RPMI7951 (cell line): ENCODE results near the gene MAPKAP1. TPM values are rescaled to one million over a fixed set of nuclear protein-coding genes. Genes with fewer than 3 reads are reported as not detected.

Experiments used
- DNase-seq: peaks from one replicate; pipeline ENCODE4 v3.0.0-alpha.2; 2012; ENCODE audit warnings: low read depth
- total RNA-seq: library from RNA; depleted of rRNA; stranded (reverse); fragments of >200 nt; shearing (Covaris generic); gene quantifications from 2 replicates; pipeline ENCODE4 v1.2.3, GENCODE V29; 2014

The MAPKAP1 gene
- total RNA-seq, 1 experiment from 2014 or later: 60.6 TPM

DNA sequence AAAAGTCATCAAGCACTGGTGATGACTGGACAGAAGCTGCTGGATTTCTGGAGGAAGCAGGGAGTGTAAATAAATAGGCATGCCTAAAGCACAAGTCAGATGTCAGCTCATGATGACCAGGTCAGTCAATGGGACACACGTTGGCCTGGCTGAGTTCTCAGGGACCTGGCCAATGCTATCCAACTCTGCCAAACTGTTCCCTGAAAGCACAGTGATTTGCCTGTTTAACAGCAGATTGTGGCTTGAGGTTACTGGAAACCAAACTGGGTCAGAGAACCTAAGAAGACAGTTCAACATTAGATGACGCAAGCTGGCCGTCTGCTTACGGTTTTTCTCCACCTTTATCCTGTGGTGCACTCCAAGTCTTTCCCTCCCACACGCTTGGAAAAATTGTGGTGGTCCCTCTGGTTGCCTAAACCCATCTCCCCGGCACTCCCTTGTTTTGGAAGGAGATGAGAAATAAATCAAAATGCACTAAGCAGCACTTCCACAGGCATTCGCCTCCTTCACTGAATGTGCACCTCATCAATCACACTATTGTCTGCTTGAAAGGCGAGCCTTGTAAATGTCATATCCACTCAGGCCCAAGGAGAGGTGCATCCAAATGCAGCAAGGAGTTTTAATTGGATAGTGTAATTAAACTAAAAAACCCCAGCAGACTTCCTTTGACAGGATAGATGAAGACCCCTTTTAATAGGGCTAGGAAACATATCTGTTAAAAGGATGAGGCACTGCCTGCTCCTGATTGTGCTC, 245.9 kb downstream of the MAPKAP1 start:
- DNase-seq: peak; percentile 4

DNA sequence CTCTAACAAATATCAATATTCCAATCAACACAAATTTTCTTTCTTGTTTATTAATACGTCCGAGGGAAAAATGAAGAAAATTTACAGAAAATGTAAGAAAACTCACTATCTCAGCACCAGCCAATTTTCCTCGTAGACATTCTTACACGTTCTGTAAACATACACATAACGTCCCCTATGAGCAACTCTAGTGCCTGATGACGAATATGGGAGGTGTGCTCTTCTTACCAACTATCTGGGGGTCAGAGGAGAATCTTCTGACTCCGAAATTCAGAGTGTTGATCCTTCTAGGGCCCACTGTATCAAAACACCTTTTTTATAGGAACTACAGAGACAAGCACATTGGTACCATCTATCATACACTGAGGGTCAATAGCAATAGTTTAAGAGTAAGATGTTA, 246.7 kb downstream of the MAPKAP1 start:
- DNase-seq: no peak

DNA sequence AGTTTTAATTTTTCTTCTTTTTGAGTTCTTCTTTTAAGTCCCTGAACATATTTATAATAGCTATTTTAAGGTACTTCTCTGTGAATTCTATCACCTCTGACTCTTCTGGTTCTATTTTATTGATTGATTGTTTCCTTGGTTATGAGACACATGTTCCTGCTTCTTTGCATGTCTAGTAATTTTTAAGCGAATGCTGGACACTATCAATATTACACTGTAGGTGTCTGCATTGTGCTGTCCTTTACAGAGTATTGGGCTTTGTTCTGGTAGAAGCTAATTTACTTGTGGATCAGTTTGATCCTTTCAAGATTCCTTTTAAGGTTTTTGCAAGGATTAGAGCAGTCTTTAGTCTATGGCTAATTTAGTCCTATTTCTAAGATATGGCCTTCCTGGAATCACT, 249.7 kb downstream of the MAPKAP1 start:
- no peak for DNase-seq

DNA sequence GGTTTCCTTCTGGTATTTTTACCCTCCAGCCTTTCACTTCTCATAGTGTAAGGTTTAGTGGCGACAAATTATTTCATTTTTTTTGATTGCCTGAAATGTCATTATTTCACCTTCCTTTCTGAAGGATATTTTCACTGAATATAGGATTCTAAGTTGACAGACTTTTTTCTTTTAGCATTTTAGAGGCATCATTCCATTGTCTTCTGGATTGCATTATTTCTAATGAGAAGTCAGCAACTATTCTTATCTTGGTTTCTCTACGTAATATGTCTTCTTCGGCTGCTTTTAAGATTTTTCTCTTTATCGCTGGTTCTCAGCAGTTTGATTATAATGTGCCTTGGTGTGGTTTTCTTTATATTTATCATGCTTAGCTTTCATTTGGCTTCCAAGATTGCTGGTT, 251.1 kb downstream of the MAPKAP1 start:
- no peak for DNase-seq

DNA sequence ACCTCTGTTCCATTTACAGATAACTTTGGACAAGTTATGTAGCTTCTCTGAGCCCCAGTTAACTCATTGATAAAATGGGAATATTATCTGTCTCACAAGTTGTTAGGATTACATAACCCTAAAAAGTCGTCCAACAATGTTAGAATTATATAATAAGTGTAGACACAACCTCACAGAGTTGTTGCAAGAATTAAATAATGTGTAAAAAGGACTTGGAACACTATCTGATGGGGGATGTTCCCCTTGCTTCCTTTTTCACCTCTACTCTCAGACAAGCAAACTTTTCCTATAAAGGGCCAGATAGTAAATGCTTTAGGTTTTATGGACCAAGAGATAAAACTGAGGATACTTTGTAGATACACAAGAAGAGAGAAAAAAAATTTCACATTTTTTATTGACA, 251.9 kb downstream of the MAPKAP1 start:
- no peak for DNase-seq

DNA sequence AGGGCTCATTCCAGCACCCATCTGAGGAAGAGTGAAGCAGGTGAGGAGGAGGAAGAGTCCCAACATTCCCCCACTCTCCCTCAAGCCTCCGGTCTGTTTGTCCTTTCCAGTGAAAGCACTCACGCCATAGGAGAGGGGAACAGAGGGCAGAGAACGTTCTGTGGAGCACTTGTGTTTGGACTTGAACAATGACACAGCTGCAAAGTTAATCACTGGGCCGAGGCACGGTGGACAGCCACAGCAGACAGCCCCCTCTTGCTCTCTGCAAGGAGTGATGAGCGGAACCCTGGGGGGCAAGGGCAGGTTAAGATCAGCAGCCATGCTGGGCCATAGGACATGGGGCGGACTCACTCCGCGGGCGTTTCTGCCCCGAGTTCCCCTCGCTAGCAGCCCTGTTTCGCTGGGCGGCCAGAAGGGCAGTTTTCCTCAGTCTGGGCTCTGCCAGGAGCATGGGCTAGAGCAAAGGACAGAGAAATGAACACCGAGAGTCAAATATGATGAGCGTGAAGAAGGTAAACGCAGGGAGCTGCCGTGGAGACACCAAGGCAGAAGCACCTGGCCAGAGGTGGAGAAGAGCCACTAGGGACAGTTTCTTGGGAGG, 259.7 kb downstream of the MAPKAP1 start:
- no peak for DNase-seq

DNA sequence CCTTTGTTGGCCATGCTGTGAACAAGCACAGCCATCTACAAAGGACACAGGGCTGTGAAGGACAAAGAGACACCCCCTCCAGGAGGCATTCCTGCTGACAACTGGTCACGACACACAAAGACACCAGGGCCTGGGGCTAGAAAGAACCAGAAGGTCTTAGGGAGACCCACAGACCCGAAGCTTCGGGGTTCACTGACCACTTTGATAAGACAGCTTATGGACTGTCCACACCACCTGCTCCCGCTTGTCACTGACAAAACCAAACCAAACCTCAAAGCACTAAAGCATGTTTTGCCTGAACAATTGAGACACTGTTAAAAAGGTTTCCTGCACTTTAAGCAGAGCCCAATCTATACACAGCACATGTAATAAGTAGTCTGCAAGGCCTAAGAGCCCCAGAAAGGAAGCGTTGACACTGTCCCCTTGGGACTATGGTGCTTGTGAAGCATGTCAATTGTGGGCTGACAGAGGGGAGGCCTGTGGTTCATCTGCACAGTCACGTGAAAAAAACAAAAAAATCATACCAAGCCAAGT, 260.4 kb downstream of the MAPKAP1 start:
- no peak for DNase-seq

DNA sequence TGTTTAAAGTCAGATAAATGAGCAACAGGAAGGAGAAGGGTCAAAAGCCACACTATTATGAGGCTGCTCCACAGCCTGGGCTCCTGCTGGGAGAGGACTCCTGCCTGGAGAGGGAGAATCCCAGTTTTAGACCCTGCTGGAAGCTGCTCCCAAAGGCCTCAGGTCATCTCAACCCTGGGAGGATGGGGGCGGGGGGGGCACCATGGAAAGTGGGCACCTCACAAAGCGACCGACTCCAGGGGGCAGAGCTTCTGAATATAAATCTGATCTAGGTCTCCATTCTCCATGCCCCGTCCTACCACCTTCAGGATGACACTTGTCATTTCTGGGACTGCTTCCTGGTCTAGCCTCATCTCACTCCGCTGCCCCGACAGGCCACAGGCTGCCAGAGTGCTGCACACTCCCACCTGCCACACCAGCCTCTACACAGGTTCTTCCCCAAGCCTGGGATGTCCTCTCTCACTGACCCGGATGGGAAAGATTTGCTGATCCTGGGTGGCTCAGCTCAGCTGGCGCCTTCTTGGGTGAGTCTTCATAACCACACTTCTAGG, 262.0 kb downstream of the MAPKAP1 start:
- no peak for DNase-seq

DNA sequence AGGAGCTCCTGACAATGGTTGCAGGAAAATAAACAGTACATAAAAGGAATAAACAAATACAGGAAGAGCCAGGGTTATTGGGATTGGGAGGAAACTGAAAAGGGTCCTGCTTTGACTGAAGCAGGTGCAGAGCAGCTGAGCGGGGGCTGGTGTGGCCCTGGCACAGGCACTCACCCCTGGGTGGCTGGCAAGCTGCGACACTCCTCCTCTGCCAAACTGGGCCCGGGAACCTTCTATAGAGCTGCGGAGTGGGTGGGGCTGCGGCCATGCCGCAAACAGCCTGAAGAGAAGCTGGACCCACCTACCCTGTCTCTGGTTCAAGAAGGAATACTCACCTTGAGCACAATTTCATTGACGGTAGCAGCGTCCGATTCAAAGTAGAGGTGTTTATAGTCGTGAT, 262.8 kb downstream of the MAPKAP1 start:
- no peak for DNase-seq

DNA sequence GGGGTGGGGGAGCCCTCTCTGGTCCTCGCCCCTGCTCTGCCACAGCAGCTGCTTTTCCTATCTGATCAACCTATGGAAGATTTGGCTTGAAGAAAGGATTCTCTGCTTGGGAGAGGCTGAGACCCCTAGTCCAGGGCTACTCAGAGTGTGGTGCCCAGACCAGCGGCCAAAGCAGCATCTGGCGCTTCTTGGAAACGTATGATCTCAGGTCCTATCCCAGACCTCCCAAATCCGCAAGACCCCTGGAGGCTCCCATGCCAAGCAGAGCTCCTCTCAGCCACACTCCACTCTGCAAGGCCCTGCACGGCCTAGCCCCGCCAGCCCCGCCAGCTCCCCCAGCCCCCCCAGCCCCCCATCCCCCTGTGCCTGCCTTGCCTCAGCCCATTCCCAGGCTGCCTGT, 263.6 kb downstream of the MAPKAP1 start:
- no peak for DNase-seq

DNA sequence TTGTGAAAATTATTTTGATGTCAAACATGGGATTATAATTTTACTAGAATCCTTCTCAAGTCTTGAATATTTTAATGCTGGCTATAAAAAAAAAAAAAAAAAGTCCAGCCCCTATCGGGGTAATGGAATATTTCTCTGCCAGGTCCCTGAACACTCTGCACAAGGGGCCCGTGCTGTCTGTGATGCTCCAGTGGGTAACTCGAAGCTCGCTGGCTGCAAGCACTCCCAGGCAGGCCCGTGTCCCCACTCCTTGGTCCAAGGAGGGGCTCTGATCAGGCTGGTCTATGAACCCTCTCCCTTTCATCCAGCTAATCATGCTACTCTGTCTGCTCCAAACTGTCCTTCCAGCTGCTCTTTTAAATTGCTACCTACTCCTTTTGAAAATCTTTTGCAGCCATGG, 264.6 kb downstream of the MAPKAP1 start:
- DNase-seq: no peak

DNA sequence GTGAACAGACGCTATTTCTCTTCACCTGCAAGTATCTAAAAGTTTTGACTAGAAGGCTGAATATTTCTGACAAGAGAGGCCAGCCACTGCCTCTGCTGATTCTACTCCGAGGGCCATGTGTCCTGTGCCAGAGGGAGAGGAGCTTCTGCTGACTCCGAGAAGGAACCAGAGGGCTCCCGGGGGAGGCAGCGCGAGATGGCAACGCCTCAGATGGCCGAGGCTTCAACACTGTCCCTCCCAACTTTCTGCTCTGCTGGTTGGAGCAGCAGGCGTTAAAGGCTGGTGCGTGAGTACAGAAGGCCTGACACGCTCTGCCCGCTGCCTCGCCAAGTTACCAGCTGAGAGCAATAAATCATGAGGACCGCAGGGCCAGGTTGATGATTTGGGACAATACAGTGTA, 266.6 kb downstream of the MAPKAP1 start:
- no peak for DNase-seq

DNA sequence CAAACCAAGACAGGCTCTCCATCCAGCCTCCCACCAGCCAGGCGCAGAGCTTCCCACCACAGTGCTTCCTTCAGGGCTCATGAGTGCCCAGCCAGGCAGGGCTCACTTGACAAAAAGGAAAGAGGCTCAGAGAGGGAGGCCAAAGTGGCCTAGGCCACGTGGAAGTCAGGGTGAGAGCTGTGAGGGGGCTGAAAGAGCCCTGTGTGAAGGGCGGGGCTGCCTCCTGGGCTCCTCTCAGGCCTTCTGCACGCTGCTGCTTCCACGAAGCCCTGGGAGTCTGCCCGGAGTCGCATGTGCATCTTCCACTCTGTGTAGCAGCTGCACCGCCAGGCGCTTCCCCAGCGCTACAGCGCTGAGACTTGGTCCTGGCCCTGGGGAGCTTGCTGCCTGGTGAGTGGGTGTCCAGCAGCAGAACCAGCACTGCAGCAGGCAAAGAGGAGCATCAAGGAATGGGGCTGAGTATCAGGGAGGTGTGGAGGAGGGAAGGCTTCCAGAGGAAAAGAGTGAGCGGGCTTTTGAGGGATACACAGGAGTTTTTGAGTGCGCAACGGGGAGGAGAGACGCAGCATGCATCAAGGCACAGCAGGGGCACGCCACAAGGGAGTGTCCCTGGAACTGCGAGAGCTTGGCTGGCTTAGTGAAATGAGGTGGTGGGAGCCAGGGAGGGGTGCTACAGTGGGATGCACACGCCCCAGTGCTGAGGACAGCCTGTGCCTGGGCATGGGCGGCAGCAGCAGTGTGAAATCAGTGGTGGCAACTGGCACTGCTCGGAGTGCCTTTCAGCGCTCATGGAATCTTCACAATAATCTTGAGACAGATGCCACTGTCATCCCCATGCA, 267.4 kb downstream of the MAPKAP1 start:
- no peak for DNase-seq

DNA sequence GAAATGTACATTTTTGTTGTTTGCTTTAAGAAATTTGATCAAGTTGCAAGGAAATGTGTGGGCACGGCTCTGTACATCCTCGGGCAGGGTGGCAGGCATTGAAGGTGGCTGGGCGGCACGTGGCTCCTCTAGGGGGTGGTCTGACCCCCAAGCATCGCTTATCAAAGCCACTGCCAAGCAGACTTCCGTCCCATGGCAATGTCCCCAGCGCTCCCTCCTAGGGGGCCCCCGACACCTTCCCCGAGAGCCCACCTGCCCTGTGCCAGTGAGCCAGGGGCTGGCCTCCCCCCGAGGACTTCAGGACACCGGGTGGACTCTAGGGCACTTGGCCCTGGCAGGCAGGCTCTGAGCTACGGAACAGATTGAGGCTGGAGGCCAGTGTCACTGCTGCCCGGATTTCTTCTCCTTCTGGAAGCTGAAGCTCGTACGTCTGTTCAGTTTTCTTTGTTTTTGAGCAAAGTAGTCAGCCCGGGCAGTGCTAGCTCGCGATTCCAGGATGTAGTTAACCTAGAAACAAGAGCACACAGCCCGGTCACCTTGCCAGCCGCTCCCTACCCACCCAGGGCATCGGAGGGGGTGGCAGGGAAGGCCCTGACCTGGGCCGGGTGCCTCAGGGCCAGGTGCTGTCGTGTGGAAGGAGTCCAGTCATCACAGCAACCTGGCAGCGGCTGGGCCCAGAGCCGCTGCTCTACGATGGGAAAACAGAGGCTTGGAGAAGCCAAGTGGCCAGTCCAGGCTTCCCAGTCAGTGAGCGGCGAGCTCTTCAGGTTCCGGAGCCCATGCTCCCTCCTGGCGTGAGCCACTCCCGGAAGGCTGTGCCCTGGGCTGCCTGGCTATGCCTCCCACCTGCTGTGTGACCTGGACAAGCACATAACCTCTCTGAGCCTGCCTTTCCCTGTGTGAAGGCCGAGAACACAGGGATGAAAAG, 268.2 kb downstream of the MAPKAP1 start:
- no peak for DNase-seq

DNA sequence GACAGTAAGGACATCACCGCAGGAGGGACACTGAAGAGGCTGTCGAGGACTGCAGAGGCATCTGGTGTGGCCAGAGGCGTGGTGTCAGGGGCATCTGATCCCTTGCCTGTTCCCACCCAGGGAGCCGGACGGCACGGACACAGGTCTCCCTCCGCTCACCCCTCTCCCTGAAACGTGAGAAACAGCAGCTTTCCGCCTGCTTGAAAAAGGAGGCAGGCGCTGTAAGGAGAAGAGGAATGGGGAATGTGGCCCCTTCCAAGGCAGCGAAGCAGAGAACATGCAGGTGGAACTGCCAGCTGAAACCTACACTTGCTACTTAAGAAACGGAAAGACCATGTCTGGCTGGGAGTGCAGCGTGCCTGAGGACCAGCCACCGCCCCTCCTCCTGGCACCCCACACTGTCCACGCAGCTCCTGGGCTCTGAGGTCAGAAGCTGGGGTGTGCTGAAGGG, 269.2 kb downstream of the MAPKAP1 start:
- DNase-seq: no peak

DNA sequence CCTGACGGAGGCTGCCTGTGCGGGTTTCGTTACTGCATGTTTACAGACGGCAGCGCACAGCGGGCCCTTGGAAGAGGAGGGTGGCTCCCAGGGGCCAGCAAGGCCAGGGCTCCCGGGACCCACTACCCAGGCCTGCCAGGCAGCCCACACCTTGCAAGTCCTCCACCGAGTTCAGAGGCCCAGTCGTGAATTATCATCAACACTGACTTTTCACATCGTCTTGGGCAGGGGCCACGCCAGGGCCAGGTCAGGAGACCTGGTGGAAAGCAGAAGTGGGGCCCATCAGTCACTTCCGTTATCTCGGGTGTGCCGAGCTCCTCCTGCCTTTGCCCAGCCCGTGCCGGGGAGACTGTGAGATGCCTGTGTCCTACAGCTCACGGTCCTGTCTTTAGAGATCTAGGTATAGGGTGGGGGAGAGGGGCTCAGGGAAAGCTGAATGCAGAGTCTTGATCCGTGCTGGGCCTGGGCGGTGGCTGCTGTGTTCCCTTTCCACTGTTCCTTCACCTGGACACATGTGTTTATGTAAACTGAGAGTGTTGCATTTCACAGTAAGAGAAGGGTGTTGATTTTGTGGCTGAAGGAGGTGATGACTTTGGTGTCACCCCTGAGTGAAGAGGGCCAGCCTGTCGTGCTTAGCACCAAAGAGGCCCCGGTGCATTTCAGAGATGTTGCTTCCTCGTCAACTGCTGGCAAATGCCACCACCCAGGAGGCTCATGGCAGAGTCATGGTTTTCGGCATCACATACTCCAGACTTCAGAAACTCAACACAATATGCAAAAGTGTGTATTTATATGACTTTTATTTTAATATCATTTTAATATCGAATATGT, 270.2 kb downstream of the MAPKAP1 start:
- no peak for DNase-seq

DNA sequence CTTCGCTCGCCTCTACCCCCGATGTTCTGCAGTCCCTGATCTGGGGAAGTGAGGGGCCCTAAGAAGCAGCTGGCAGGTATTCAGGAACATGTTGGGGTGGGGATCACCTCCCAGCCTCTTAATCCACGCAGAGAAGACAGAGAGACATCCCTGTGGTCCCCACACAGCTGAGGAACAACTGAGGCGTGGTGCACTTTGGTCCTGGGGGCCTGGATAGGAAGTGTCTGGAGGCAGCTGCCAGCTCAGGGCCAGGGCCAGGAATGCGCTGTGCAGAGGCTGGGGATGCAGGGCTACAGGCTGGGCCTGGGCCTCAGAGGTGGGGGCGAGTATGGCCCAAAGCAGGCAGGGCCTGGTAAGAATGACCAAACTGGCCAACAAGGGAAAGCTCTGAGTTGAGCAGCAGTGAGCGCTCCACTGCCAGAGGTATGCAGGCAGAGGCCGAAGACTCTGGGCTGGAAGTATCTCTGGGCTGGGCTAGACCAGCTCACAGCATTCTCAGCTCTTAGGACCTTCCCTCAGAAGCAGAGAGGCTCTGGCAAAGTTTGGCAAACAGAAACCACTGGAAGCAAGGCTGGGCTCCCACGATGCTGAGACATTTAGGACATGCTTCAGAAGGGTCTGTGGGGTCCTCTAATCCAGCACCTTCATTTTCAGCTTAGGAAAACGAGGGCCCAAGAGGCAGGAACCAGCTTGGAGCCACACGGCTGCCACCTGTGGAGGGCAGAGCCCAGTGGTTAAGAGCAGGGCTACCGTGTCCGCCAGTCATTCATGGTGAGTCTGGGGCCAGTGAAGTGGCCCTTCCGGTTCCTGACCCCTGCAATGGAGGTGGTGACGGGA, 271.0 kb downstream of the MAPKAP1 start:
- no peak for DNase-seq

DNA sequence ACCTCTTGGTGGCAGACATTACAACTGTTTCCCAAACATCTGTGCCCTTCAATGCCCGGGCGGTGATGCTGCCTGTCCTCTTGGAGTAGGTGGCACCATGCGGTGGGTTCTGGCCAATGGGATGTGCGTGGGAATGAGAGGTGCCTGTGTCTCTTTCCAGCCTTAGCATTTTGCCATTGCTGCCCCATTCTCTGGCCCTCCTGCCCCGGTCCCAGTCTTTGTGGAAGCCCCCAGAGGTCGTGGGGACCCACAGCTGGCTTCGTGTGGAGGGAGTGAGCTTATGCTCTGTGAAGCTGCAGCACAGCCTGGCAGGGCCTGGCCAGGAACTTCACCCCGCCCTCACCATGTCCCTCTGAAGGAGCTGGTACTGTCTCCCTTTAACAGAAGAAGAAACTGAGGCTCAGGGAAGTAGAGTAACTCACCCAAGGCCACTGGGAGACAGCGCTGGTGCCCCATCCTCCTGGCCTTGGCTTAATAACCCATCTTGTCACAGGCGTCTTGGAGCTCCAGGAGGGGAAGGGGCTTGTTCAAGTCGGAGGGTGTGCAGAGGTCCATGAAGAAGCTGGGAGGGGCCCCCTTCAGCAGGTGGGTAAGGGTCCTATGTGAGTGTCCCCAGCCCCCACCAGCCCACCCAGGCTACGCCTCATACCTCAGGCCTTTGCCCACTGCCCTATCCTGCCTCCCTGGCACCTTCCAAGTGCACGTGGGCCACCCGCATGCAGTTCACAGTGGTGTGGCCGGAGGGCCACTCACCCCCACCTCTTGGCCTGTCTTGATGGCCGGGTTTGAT, 271.8 kb downstream of the MAPKAP1 start:
- no peak for DNase-seq
